Vagina (tissue), 2 donors: ENCODE measurements around the gene TRIM41. TPM values are rescaled to one million over a fixed set of nuclear protein-coding genes. Genes with fewer than 3 reads are reported as not detected.

ENCODE experiments used
- DNase-seq, 2 donors: peaks; one replicate each; pipeline ENCODE4 v3.0.0-alpha.2; 2017; ENCODE audit errors: extremely low spot score in 2 of 2
- H3K27ac ChIP-seq: fragments of 200-600 bp; sonication (generic); one replicate; pipeline ENCODE4 v1.5.1; 2019
- H3K27me3 ChIP-seq: fragments of 200-600 bp; sonication (generic); one replicate; pipeline ENCODE4 v1.5.1; 2019
- H3K36me3 ChIP-seq, 2 donors: fragments of 200-600 bp; sonication (generic); one replicate each; pipeline ENCODE4 v1.5.1; 2017 to 2019
- H3K4me1 ChIP-seq: fragments of 200-600 bp; sonication (generic); one replicate; pipeline ENCODE4 v1.5.1; 2019
- H3K4me3 ChIP-seq, 2 donors: fragments of 200-600 bp; sonication (generic); 1 replicate in 1 of 2; 2 replicates in 1 of 2; pipeline ENCODE4 v1.5.1; 2016 to 2019
- H3K9me3 ChIP-seq: fragments of 200-600 bp; sonication (generic); one replicate; pipeline ENCODE4 v1.5.1; 2019
- CTCF ChIP-seq, 3 experiments: fragments of 450-650 bp in 2 of 3; fragments of 200-600 bp in 1 of 3; sonication (generic) in 1 of 3; IDR thresholded peaks; one replicate each; pipeline ENCODE4 v1.5.1; 2017 to 2019; ENCODE audit warnings: antibody characterized with exemption in 3 of 3, mild to moderate bottlenecking in 2 of 3, moderate library complexity in 2 of 3
- POLR2A ChIP-seq, 2 donors: fragments of 450-650 bp; IDR thresholded peaks; one replicate each; pipeline ENCODE4 v1.6.1; 2017; ENCODE audit warnings: antibody characterized with exemption in 2 of 2, mild to moderate bottlenecking in 2 of 2, moderate library complexity in 2 of 2
- POLR2AphosphoS5 ChIP-seq, 2 donors: sonication (generic); formaldehyde crosslinking; IDR thresholded peaks; one replicate each; pipeline ENCODE4 v1.9.0; 2017; ENCODE audit warnings: antibody characterized with exemption in 2 of 2, mild to moderate bottlenecking in 2 of 2, low read depth in 1 of 2; ENCODE audit not compliant: insufficient read depth in 1 of 2
- intact Hi-C: fragments of 100-400 bp; cut with DNase I; formaldehyde crosslinking; loops from one replicate; pipeline ENCODE4 v1.15.1; 2023
- total RNA-seq: library from RNA; depleted of rRNA; stranded (reverse); fragments of >200 nt; gene quantifications from one replicate; pipeline ENCODE4 v1.2.3, GENCODE V29; 2016

The TRIM41 gene
- total RNA-seq, 1 donor from 2014 or later: 7.9 TPM

DNA sequence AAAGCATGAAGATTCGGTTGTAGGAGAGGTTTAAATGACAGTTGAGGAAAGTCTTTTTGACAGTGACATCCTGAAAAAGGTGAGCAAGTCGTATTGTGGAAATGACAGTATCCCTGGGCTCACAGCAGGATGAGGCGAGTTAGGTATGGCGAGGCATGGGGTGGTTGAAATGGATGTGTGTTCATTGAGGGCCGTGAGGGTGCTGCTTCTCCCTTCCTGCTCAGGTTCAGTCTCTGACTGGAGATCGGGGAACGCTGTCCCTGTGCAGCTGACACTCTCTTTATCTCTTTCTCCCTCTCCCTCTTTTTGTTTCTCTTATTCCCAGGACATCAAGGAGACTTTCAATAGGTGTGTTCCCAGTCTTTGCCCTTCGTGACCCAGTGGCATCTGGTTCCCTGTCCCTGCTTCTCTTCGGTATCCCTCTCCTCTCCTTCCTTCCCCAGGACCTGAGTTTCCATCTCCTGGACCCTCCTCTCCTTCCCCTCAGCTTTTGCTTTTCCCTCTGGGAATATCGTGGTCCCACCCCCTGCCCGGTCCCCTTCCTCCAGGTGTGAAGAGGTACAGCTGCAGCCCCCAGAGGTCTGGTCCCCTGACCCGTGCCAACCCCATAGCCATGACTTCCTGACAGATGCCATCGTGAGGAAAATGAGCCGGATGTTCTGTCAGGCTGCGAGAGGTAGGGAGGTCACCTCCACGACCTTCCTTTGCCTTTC is 10.2 kb downstream of the TRIM41 start:
- no peak for DNase-seq
- Histone ChIP-seq H3K9me3 (no peaks in the 10 kb centered on the region), H3K4me3 (no peak overlapping the region), H3K4me1 (no peaks in the 10 kb centered on the region), H3K36me3 (peaks cover 0 to 74% of the 10 kb centered on the region in 2 donors), H3K27me3 (no peaks in the 10 kb centered on the region), H3K27ac (no peak overlapping the region)
- intact Hi-C loops: no loop called here
- TF ChIP-seq POLR2AphosphoS5 (IDR thresholded peaks at IDR 0.05; ENCODE audit: insufficient read depth in 1 of 2, low read depth in 1 of 2): no peak
- TF ChIP-seq POLR2A (IDR thresholded peaks at IDR 0.05): no peak
- TF ChIP-seq CTCF (IDR thresholded peaks at IDR 0.05): no peak

GRCh38 chr5:181233801-181234454 is 10.8 kb downstream of the TRIM41 start:
- Histone ChIP-seq H3K27ac (no peak overlapping the region), H3K27me3 (no peaks in the 10 kb centered on the region), H3K4me3 (no peak overlapping the region), H3K36me3 (peaks cover 2 to 81% of the 10 kb centered on the region in 2 donors), H3K9me3 (no peaks in the 10 kb centered on the region), H3K4me1 (no peaks in the 10 kb centered on the region)
- intact Hi-C loops: no loop called here
- no peak for DNase-seq
- no peak for TF ChIP-seq POLR2AphosphoS5 (IDR thresholded peaks at IDR 0.05; ENCODE audit: insufficient read depth in 1 of 2, low read depth in 1 of 2)
- no peak for TF ChIP-seq CTCF (IDR thresholded peaks at IDR 0.05)
- TF ChIP-seq POLR2A (IDR thresholded peaks at IDR 0.05): no peak

GRCh38 chr5:181234455-181235306 is 11.6 kb downstream of the TRIM41 start:
- H3K4me3 ChIP-seq: no peak overlapping the region
- DNase-seq: no peak
- H3K36me3 ChIP-seq: peaks cover 6 to 89% of the 10 kb centered on the region in 2 donors
- no peak overlapping the region for H3K27ac ChIP-seq
- TF ChIP-seq POLR2AphosphoS5 (IDR thresholded peaks at IDR 0.05; ENCODE audit: insufficient read depth in 1 of 2, low read depth in 1 of 2) (no peak), CTCF (IDR thresholded peaks at IDR 0.05) (no peak), POLR2A (IDR thresholded peaks at IDR 0.05) (no peak)
- intact Hi-C loops: no loop called here
- H3K9me3 ChIP-seq: no peaks in the 10 kb centered on the region
- no peaks in the 10 kb centered on the region for H3K4me1 ChIP-seq
- H3K27me3 ChIP-seq: no peaks in the 10 kb centered on the region

- intact Hi-C loops: no loop called here
- Histone ChIP-seq H3K4me1 (peaks cover 4% of the 10 kb centered on the region), H3K36me3 (peaks cover 6 to 95% of the 10 kb centered on the region in 2 donors), H3K27me3 (no peaks in the 10 kb centered on the region), H3K4me3 (no peak overlapping the region), H3K27ac (no peak overlapping the region), H3K9me3 (no peaks in the 10 kb centered on the region)
- no peak for DNase-seq
- TF ChIP-seq POLR2A (IDR thresholded peaks at IDR 0.05): no peak
- no peak for TF ChIP-seq CTCF (IDR thresholded peaks at IDR 0.05)
- TF ChIP-seq POLR2AphosphoS5 (IDR thresholded peaks at IDR 0.05; ENCODE audit: insufficient read depth in 1 of 2, low read depth in 1 of 2): no peak
Observed at GRCh38 chr5:181235323-181235688, 12.2 kb downstream of the TRIM41 start.
